Mucosa of rectum (tissue), 2 donors: ENCODE data around the gene LGALS9C.
"Not testable (repeated sequence)": the region's sequence is repeated elsewhere in the genome, so short reads cannot be mapped to it uniquely, and the experiment has no call there.

Source experiments
- H3K27ac ChIP-seq, 2 donors: one replicate each; pipeline ENCODE4 v1.7.0; 2013; ENCODE audit warnings: inconsistent platforms in 2 of 2, low read depth in 2 of 2, low read length in 2 of 2
- H3K27me3 ChIP-seq, 2 donors: one replicate each; pipeline ENCODE4 v1.7.0; 2013; ENCODE audit warnings: low read length in 2 of 2; ENCODE audit not compliant: control insufficient read depth in 2 of 2, insufficient read depth in 2 of 2
- H3K36me3 ChIP-seq, 2 donors: one replicate each; pipeline ENCODE4 v1.7.0; 2013; ENCODE audit warnings: low read length in 2 of 2; ENCODE audit not compliant: control insufficient read depth in 2 of 2, insufficient read depth in 2 of 2
- H3K4me1 ChIP-seq, 2 donors: one replicate each; pipeline ENCODE4 v1.7.0; 2013; ENCODE audit warnings: low read length in 2 of 2, mild to moderate bottlenecking in 1 of 2; ENCODE audit not compliant: control insufficient read depth in 2 of 2, insufficient read depth in 2 of 2
- H3K4me3 ChIP-seq, 2 donors: one replicate each; pipeline ENCODE4 v1.7.0; 2013; ENCODE audit warnings: low read length in 2 of 2
- H3K9ac ChIP-seq, 2 donors: one replicate each; pipeline ENCODE4 v1.7.0; 2013; ENCODE audit warnings: low read length in 2 of 2, low read depth in 1 of 2, mild to moderate bottlenecking in 1 of 2
- H3K9me3 ChIP-seq, 2 donors: one replicate each; pipeline ENCODE4 v1.7.0; 2013; ENCODE audit warnings: low read length in 2 of 2; ENCODE audit not compliant: control insufficient read depth in 2 of 2
- donor health status: healthy.
- donor health status: Normal muscosa, but diverticular disease.

LGALS9C gene

DNA sequence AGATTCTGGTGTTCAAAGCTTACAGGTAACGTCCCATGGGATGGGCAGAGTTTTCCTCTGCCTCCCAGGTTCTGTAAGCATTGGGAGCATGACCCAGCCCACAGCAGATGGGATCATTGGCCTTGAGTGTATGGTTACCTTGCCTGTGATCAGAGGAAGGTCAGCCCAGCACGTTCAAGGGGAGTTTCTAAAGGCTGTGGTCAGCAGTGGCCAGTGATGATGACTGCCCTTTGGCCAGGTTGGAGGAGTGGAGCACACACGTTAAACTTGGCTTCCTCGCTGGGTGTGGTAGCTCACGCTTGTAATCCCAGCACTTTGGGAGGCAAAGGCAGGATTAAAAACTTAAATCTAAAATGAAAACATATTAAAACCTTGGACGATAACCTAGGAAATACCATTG lies 51.8 kb downstream of the LGALS9C start:
- not testable (repeated sequence) for H3K27me3 ChIP-seq, H3K4me1 ChIP-seq, H3K9me3 ChIP-seq, H3K27ac ChIP-seq, H3K9ac ChIP-seq, H3K36me3 ChIP-seq, H3K4me3 ChIP-seq

DNA sequence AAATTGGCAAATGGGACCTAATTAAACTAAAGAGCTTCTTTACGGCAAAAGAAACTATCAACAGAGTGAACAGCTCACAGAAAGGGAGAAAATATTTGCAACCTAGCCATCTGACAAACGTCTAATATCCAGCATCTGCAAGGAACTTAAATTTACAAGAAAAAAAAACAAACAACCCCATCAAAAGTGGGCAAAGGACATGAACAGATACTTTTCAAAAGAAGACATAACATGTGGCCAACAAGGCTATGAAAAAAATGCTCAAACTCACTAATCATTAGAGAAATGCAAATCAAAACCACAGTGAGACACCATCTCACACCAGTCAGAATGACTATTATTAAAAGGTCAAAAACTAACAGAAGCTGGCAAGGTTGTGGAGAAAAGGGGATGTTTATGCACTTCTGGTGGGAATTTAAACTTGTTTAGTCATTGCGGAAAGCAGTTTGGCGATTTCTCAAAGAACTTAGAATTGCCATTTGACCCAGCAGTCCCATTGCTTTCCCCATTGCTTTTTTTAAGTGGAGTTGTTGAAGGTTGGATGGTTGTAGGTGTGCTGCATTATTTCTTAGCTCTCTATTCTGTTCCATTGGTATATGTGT lies 52.4 kb downstream of the LGALS9C start:
- H3K27ac ChIP-seq, H3K4me3 ChIP-seq, H3K9me3 ChIP-seq, H3K4me1 ChIP-seq, H3K27me3 ChIP-seq, H3K9ac ChIP-seq, H3K36me3 ChIP-seq: not testable (repeated sequence)

DNA sequence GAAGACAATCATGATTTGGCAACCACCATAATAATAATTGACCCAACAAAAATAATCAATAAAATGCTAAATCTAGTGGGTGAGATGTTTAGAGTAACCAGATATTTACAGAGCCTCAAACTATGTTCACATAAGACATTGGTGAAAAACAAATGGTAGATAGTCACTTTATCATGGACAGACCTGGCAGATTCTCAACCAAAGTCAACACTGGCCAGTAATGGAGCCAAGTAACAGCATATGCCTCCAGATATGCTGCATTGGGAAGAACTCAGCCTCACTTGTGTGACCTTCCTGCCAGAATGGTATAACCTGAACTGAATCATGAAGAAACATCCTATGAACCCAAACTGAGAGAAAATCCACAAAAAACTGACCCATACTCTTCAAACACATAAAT lies 53.8 kb downstream of the LGALS9C start:
- H3K9me3 ChIP-seq, H3K9ac ChIP-seq, H3K36me3 ChIP-seq, H3K4me3 ChIP-seq, H3K27ac ChIP-seq, H3K4me1 ChIP-seq, H3K27me3 ChIP-seq: not testable (repeated sequence)

DNA sequence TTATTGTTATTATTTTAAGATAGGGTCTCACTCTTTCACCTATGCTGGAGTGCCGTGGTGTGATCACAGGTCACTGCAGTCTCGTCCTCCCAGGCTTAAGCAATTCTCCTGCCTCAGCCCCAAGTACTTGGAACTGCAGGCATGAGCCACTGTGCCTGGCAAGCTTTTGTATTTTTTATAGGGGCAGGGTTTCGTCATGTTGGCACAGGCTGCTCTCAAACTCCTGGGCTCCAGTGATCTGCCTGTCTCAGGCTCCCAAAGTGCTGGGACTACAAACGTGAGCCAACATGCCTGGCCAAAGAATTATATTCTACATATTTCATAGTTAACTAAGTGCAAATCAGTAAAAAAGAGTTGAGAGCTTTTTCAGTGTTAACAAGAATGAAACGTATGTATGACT lies 65.6 kb downstream of the LGALS9C start:
- H3K36me3 ChIP-seq, H3K9ac ChIP-seq, H3K27ac ChIP-seq, H3K9me3 ChIP-seq, H3K4me3 ChIP-seq, H3K27me3 ChIP-seq, H3K4me1 ChIP-seq: not testable (repeated sequence)

DNA sequence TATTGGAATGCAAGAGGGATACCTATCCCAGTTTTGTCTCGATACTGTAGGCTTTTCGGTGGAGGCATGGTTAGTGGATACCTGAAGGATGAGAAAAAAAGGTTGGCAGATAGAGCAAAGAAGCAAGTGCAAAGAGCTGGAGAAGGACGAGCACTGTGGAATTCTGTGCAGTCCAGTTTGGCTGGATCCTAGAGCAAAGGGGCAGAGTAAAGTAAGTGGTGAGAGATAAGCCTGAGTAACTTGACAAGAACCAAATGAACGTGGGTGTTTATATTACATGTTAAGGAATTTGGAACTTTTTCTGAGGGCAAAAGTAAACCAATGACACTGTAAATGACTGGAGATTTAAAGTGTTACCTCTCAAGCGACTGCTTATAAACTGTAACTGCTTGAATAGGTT lies 66.3 kb downstream of the LGALS9C start:
- not testable (repeated sequence) for H3K4me1 ChIP-seq, H3K9me3 ChIP-seq, H3K27ac ChIP-seq, H3K36me3 ChIP-seq, H3K4me3 ChIP-seq, H3K9ac ChIP-seq, H3K27me3 ChIP-seq
